Retinal pigment epithelial cell (primary cell): ENCODE results near the gene RBM34.
A peak's percentile ranks its signal among the peaks of the same experiment; 100 is the strongest.
"Not testable (repeated sequence)": the region's sequence is repeated elsewhere in the genome, so short reads cannot be mapped to it uniquely, and the experiment has no call there.

Experiments
- DNase-seq: peaks from one replicate; pipeline ENCODE4 v3.0.0-alpha.2; 2010; ENCODE audit warnings: low read depth
- H3K4me3 ChIP-seq: 2 replicates; pipeline ENCODE4 v1.5.1; 2011; ENCODE audit warnings: mild to moderate bottlenecking, low read length, control low read depth, moderate library complexity
- TF ChIP-seq, protein P1 (sequence below): conservative IDR thresholded peaks from 2 replicates; pipeline ENCODE4 v1.5.1; 2011; ENCODE audit warnings: low read depth, low read length, control low read depth, inconsistent platforms

The RBM34 gene

DNA sequence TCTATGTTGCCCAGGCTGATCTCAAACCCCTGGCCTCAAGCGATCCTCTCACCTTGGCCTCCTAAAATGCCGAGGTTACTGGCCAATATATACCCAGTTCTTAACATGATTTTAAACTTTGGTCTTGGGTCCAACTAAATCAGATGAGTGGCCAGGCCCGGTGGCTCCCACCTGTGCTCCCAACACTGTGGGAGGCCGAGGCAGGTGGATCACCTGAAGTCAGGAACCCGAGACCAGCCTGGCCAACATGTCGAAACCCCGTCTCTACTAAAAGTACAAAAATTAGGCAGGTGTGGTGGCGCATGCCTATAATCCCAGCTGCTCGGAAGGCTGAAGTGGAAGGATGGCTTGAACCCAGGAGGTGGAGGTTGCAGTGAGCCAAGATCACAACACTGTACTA, 62.1 kb downstream of the RBM34 start:
- H3K4me3 ChIP-seq = no peak overlapping the region
- TF ChIP-seq, protein P1, sequence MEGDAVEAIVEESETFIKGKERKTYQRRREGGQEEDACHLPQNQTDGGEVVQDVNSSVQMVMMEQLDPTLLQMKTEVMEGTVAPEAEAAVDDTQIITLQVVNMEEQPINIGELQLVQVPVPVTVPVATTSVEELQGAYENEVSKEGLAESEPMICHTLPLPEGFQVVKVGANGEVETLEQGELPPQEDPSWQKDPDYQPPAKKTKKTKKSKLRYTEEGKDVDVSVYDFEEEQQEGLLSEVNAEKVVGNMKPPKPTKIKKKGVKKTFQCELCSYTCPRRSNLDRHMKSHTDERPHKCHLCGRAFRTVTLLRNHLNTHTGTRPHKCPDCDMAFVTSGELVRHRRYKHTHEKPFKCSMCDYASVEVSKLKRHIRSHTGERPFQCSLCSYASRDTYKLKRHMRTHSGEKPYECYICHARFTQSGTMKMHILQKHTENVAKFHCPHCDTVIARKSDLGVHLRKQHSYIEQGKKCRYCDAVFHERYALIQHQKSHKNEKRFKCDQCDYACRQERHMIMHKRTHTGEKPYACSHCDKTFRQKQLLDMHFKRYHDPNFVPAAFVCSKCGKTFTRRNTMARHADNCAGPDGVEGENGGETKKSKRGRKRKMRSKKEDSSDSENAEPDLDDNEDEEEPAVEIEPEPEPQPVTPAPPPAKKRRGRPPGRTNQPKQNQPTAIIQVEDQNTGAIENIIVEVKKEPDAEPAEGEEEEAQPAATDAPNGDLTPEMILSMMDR = no peak
- DNase-seq = no peak

DNA sequence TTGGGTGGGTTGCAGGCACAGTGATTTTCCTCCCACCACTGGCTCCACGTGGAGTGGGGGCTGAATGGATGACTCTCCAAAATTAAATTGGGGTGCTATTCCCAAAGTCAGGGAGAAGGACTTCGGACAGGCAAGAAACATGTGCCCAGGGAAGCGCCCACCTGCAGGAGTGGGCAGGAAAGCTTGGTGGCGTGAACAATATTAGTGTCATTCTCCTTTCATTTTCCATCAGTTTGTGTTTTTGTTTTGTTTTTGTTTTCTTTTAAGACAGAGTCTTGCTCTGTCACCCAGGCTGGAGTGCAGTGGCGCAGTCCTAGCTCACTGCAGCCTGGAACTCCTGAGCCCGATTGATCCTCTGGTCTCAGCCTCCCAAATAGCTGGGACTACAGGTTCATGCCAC, 62.5 kb downstream of the RBM34 start:
- TF ChIP-seq, protein P1 = no peak
- H3K4me3 ChIP-seq = no peak overlapping the region
- no peak for DNase-seq

DNA sequence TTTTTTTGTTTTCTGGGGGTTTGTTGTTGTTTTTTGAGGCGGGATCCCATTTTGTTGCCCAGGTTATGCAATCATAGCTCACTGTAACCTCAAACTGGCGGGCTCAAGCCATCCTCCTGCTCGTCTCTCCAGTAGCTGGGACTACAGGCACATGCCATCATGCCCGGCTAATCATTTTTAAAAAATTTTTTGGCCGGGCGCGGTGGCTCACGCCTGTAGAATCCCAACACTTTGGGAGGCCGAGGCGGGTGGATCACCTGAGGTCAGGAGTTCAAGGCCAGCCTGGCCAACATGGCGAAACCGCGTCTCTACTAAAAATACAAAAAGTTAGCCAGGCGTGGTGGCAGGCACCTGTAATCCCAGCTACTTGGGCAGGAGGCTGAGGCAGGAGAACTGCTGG, 63.5 kb downstream of the RBM34 start:
- H3K4me3 ChIP-seq, DNase-seq: not testable (repeated sequence)

DNA sequence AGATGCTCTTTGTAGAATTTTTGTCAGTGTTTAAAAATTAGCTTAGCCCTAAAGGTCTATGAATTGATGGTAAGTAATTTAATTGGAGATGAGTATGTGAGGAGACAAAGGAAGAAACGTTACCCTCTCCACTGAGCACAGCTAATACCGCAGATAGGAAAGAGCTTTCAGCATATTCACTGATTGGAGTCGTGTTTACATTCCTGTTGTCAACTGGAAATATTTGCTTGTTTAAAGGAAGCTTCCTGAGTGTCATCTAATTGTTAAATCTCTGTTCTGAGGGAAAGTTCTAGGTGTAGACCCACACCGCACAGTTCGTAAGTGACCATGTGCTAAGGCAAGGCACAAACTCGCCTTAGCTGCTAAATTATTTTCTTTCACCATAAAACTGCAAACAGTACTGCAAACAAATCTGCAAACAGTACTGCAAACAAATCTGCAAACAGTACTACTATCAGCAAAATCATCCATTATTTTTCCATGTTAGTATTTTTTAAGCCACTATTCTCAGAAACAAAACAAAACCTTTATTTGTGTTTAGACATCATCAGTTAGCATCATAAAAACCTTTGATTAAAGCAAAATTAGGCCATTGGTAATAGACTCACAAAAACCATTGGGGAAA, 65.0 kb downstream of the RBM34 start:
- TF ChIP-seq, protein P1 = no peak
- no peak overlapping the region for H3K4me3 ChIP-seq
- no peak for DNase-seq

DNA sequence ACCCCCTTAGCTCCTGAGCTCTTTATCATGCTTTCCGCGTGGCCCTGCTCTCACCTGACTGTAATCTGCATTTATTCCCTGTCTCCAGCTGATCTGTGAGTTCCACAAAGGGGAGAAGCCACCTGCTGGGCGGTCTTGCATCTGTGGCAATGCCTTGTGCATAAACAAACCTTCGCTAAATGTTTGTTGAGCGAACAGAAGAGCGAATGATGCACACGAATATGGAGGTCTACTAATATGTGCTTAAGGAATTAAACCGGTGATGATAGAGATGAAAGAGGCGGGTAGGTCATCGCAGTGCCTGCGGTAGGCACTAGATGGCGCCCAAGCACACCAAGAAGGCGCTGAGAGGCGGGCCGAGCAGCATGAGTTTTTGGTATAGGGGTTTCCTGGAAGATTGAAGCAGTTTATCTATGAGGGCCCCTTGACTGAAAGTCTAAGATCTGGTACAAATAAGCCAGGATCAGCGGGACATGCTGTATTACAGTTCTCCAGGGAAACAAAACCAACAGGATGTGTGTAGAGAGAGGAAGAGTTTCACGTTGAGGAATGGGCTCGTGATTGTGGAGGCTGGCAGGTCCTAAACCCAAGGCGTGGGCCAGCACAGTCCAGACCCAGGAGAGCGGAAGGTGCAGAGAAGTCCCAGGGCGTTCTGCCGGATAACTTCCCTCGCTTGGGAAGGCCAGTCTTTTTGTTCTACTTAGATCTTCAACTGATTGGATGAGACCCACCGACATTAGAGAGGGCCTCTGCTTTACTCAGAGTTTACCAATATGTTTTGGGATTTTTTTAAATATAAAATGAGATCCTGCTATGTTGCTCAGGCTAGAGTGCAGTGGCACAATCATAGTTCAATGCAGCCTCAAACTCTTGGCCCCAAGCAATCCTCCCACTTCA, 67.1 kb downstream of the RBM34 start:
- TF ChIP-seq, protein P1 = peak; percentile 94
- peak overlapping the region; percentile 28 for H3K4me3 ChIP-seq
- DNase-seq = no peak

DNA sequence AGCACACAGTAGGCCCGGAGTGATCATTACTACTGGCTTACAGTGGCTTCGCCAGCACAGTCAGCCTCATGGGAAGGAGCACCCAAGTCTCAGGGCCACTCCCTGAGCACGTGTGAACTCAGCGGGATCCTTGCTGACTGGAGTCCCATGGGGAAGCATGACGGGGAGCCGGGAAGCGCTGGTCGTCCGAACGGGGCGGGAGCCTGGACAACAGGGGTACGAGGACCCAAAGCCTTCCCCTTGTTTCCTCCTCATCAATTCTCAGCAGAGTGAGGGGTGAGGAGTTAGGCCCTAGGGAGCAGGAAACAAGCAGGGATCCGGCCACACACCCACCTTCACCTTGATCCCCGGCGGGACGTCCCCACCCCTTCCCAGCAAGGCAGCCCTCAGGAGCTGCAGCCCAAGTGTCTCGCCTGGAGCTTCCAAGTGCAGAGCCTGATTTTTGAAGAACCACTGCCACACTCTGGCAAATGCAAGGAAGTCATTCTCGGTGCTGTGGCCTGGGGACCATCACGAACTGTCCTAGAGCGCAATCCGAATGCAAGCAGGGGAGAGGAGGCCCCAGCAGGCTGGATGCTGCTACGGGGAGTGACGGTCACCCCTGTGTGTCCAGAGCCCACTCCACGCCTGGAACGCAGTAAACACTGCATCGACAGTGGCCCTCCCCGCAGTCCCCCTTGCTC, 67.9 kb downstream of the RBM34 start:
- peak overlapping the region; percentile 28 for H3K4me3 ChIP-seq
- TF ChIP-seq, protein P1 = peak; percentile 49
- no peak for DNase-seq

DNA sequence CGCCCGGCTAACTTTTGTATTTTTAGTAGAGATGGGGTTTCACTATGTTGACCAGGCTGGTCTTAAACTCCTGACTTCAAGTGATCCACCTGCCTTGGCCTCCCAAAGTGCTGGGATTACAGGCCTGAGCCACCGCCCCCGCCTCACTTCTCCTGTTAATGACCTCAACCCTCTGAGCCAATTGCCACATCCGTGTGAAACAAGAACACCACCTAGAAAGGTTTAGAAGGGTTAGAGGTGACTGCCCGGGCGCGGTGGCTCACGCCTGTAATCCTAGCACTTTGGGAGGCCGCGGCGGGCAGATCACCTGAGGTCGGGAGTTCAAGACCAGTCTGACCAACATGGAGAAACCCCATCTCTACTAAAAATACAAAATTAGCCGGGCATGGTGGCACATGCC, 68.6 kb downstream of the RBM34 start:
- H3K4me3 ChIP-seq, DNase-seq: not testable (repeated sequence)

DNA sequence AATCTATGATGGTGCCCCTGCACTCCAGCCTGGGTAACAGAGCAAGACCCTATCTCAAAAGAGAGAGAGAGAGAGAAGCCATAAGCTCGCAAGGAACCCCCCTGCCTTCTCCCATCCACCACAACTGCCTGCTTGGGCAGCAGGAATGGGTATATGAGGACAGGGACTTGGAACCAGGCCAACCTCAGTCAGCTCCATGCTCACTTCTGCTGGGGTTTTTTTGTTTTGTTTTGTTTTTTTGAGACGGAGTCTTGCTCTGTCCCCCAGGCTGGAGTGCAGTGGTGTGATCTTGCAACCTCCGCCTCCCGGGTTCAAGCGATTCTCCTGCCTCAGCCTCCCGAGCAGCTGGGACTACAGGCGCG, 69.0 kb downstream of the RBM34 start:
- DNase-seq = not testable (repeated sequence)

DNA sequence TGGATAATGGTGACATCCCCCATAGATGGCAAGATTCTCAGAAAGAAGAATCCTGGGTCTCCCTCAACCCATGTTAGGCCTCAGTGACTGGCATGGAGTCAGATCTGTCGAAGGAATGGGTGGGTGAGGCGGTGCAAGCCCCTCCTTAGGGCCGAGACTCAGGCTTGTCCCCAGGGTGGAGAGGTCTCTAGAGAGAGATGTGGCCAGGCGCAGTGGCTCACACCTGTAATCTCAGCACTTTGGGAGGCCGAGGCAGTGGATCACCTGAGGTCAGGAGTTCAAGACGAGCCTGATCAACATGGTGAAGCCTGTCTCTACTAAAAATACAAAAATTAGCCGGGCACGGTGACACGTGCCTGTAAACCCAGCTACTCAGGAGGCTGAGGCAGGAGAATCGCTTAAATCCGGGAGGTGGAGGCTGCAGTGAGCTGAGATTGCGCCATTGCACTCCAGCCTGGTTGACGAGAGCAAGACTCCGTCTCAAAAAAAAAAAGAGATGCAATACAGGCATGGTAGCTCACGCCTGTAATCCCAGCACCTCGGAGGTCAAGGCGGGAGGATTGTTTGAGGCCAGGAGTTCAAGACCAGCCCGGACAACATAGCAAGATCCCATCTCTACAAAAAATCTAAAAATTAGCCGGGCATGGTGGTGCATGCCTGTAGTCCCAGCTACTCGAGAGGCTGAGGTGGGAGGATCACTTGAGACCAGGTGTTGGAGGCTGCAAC, 69.6 kb downstream of the RBM34 start:
- H3K4me3 ChIP-seq, DNase-seq: not testable (repeated sequence)

More for the DNA sequence above, 69.0 kb downstream of the RBM34 start:
- H3K4me3 ChIP-seq = not testable (repeated sequence)
